Trophoblast cell (in vitro differentiated cells and primary cell): ENCODE results near the gene DUOXA2.

Experiments used
- DNase-seq, 2 donors: peaks; one replicate each; pipeline ENCODE4 v3.0.0-alpha.2; 2016
- H2AFZ ChIP-seq: 2 replicates; pipeline ENCODE4 v1.6.1; 2013; ENCODE audit warnings: low read length, moderate library complexity, mild to moderate bottlenecking; ENCODE audit not compliant: insufficient read depth, poor library complexity
- H2AK5ac ChIP-seq: 2 replicates; pipeline ENCODE4 v1.6.1; 2013; ENCODE audit warnings: mild to moderate bottlenecking, low read length
- H2BK120ac ChIP-seq: 2 replicates; pipeline ENCODE4 v1.6.1; 2013; ENCODE audit warnings: low read length, mild to moderate bottlenecking, moderate library complexity; ENCODE audit not compliant: insufficient read depth, poor library complexity
- H2BK12ac ChIP-seq: 2 replicates; pipeline ENCODE4 v1.6.1; 2013; ENCODE audit warnings: mild to moderate bottlenecking, low read length, moderate library complexity
- H2BK5ac ChIP-seq: 2 replicates; pipeline ENCODE4 v1.6.1; 2013; ENCODE audit warnings: low read length, low read depth, moderate library complexity, mild to moderate bottlenecking; ENCODE audit not compliant: poor library complexity
- H3K14ac ChIP-seq: 2 replicates; pipeline ENCODE4 v1.6.1; 2013; ENCODE audit warnings: mild to moderate bottlenecking, low read length
- H3K18ac ChIP-seq: 2 replicates; pipeline ENCODE4 v1.6.1; 2013; ENCODE audit warnings: mild to moderate bottlenecking, low read length
- H3K23ac ChIP-seq: 2 replicates; pipeline ENCODE4 v1.6.1; 2013; ENCODE audit warnings: low read length
- H3K27ac ChIP-seq: 2 replicates; pipeline ENCODE4 v1.5.1; 2013; ENCODE audit warnings: low read depth, mild to moderate bottlenecking, inconsistent platforms, low read length, moderate library complexity
- H3K27me3 ChIP-seq: 2 replicates; pipeline ENCODE4 v1.6.1; 2013; ENCODE audit warnings: inconsistent platforms, mild to moderate bottlenecking, low read length, moderate library complexity; ENCODE audit not compliant: insufficient read depth
- H3K36me3 ChIP-seq, 2 experiments: 1 replicate in 1 of 2; 2 replicates in 1 of 2; pipeline ENCODE4 v1.6.1; 2013; ENCODE audit warnings: low read length in 2 of 2, mild to moderate bottlenecking in 2 of 2, moderate library complexity in 1 of 2; ENCODE audit not compliant: insufficient read depth in 2 of 2, control insufficient read depth in 1 of 2
- H3K4ac ChIP-seq: 2 replicates; pipeline ENCODE4 v1.6.1; 2013; ENCODE audit warnings: low read depth, mild to moderate bottlenecking, low read length, moderate library complexity
- H3K4me1 ChIP-seq, 2 experiments: 1 replicate in 1 of 2; 2 replicates in 1 of 2; pipeline ENCODE4 v1.6.1; 2013; ENCODE audit warnings: low read length in 2 of 2, mild to moderate bottlenecking in 2 of 2, moderate library complexity in 1 of 2; ENCODE audit not compliant: insufficient read depth in 2 of 2, control insufficient read depth in 1 of 2
- H3K4me2 ChIP-seq: 2 replicates; pipeline ENCODE4 v1.6.1; 2013; ENCODE audit warnings: inconsistent platforms, mild to moderate bottlenecking, low read length, moderate library complexity
- H3K4me3 ChIP-seq: 2 replicates; pipeline ENCODE4 v1.5.1; 2013; ENCODE audit warnings: mild to moderate bottlenecking, low read depth, low read length, inconsistent platforms
- H3K79me1 ChIP-seq: one replicate; pipeline ENCODE4 v1.6.1; 2013; ENCODE audit warnings: low read length
- H3K79me2 ChIP-seq: 2 replicates; pipeline ENCODE4 v1.6.1; 2013; ENCODE audit warnings: low read length, mild to moderate bottlenecking; ENCODE audit not compliant: control insufficient read depth, insufficient read depth, poor library complexity
- H3K9ac ChIP-seq: 2 replicates; pipeline ENCODE4 v1.6.1; 2013; ENCODE audit warnings: mild to moderate bottlenecking, low read length
- H3K9me3 ChIP-seq: 2 replicates; pipeline ENCODE4 v1.6.1; 2013; ENCODE audit warnings: low read depth, mild to moderate bottlenecking, control low read depth, inconsistent platforms, low read length; ENCODE audit not compliant: insufficient read depth
- H4K12ac ChIP-seq: 2 replicates; pipeline ENCODE4 v1.6.1; 2013; ENCODE audit warnings: low read depth, mild to moderate bottlenecking, low read length, moderate library complexity
- H4K8ac ChIP-seq: 2 replicates; pipeline ENCODE4 v1.6.1; 2013; ENCODE audit warnings: low read depth, mild to moderate bottlenecking, low read length, moderate library complexity
- H4K91ac ChIP-seq: one replicate; pipeline ENCODE4 v1.6.1; 2013; ENCODE audit warnings: low read depth, mild to moderate bottlenecking, low read length, moderate library complexity
- WGBS: extraction: QIAGEN DNeasy Blood & Tissue Kit; methylation state at CpG from one replicate; pipeline ENCODE4 v1.1.7; 2013; ENCODE audit warnings: missing lambda C conversion rate; ENCODE audit not compliant: insufficient read length, insufficient coverage; ENCODE audit errors: extremely low coverage; 5-methylcytosine and 5-hydroxymethylcytosine counted together

Gene DUOXA2

DNA sequence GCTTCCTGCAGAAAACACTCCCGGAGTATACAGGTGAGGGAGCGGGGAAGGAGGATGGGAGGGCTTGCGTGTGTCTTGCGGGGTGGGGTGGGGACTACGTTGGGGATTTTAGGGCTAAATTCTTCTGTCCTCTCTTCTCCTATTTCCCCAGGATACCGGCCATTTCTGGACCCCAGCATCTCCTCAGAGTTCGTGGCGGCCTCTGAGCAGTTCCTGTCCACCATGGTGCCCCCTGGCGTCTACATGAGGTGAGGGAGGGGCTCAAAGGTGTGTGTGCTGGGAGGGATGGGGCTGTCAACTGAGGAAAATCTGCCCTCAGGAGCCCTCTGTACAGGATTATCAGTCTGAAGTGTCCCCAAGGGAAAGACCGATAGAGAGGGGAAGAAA lies 22.2 kb downstream of the DUOXA2 start:
- Histone ChIP-seq H2BK120ac (no peak overlapping the region), H3K79me1 (peaks cover 1% of the 10 kb centered on the region), H3K14ac (no peak overlapping the region), H4K91ac (no peak overlapping the region), H4K12ac (no peak overlapping the region), H3K79me2 (no peaks in the 10 kb centered on the region), H3K36me3 (no peaks in the 10 kb centered on the region), H3K9me3 (peaks cover 11% of the 10 kb centered on the region), H3K27me3 (peaks cover 30% of the 10 kb centered on the region), H2AK5ac (no peak overlapping the region), H4K8ac (no peak overlapping the region), H3K4me1 (peaks cover 0 to 6% of the 10 kb centered on the region in 2 experiments), H2BK5ac (no peak overlapping the region), H3K4me3 (no peak overlapping the region), H2BK12ac (no peak overlapping the region), H3K4me2 (no peak overlapping the region), H3K18ac (no peak overlapping the region), H3K23ac (no peak overlapping the region), H2AFZ (no peak overlapping the region), H3K27ac (no peak overlapping the region), H3K9ac (no peak overlapping the region), H3K4ac (no peak overlapping the region)
- no peak for DNase-seq
- WGBS, result no CpG with 5 or more reads among the region's 10 CpGs

DNA sequence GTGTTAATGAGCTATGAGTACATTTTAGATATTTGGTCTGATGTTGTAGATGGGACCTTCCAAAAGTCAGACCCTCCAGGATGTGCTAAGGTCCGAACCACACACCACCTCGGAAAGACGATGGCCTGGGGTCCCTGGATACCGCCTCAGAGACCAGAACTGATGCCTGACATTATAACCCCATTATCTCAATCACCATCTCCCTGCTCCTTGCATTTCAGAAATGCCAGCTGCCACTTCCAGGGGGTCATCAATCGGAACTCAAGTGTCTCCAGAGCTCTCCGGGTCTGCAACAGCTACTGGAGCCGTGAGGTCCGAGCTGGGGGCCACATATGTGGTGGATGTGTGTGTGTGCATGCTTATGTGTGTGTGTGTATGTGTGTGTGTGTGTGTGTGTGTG lies 23.6 kb downstream of the DUOXA2 start:
- no peak overlapping the region for H4K91ac ChIP-seq
- H3K27ac ChIP-seq, result no peak overlapping the region
- WGBS, result no CpG with 5 or more reads among the region's 8 CpGs
- no peak overlapping the region for H2AFZ ChIP-seq
- H2BK5ac ChIP-seq, result no peak overlapping the region
- H2BK12ac ChIP-seq, result no peak overlapping the region
- H3K18ac ChIP-seq, result no peak overlapping the region
- H3K27me3 ChIP-seq, result peaks cover 19% of the 10 kb centered on the region
- H2BK120ac ChIP-seq, result no peak overlapping the region
- no peaks in the 10 kb centered on the region for H3K36me3 ChIP-seq
- H3K9ac ChIP-seq, result no peak overlapping the region
- no peak overlapping the region for H2AK5ac ChIP-seq
- H4K12ac ChIP-seq, result no peak overlapping the region
- H3K4me3 ChIP-seq, result no peak overlapping the region
- peaks cover 11% of the 10 kb centered on the region for H3K9me3 ChIP-seq
- DNase-seq, result no peak
- H3K14ac ChIP-seq, result no peak overlapping the region
- H3K23ac ChIP-seq, result no peak overlapping the region
- no peak overlapping the region for H4K8ac ChIP-seq
- no peaks in the 10 kb centered on the region for H3K79me2 ChIP-seq
- peaks cover 1% of the 10 kb centered on the region for H3K79me1 ChIP-seq
- H3K4me1 ChIP-seq, result peaks cover 0 to 6% of the 10 kb centered on the region in 2 experiments
- no peak overlapping the region for H3K4ac ChIP-seq
- no peak overlapping the region for H3K4me2 ChIP-seq

DNA sequence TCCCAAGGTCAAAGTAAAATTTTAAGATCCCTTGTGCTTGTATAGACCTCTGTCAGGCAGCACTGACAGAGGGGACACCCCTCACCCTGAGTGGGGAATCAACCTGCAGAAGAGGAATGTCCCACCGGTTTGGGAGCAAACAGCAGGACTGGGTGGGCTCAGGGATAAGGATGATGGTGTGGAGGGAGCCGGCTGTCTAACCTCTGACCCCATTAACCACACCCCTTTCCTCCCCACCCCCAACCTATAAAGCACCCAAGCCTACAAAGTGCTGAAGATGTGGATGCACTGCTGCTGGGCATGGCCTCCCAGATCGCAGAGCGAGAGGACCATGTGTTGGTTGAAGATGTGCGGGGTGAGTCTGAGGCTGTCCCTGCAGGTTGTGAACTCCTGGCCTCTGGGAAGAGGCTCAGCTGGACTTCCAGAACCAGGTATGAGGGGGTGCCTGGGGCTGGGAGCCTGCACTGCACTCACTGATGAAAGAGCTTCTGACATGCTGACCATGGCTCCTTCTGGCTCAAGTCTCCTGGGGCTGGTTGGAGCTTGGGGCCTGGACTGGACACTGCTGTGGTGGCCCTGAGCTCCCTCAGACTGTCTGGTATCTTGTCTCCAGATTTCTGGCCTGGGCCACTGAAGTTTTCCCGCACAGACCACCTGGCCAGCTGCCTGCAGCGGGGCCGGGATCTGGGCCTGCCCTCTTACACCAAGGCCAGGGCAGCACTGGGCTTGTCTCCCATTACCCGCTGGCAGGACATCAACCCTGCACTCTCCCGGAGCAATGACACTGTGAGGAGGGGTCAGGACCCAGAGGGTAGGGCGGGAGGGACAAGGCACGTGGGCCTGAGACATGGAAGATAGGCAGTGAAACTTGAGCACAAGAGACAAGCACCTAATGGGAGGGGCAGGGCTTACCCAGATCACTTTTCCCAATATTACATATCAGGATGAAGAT lies 25.0 kb downstream of the DUOXA2 start:
- Histone ChIP-seq H2BK12ac (no peak overlapping the region), H3K27me3 (peaks cover 16% of the 10 kb centered on the region), H3K4me2 (no peak overlapping the region), H2BK120ac (no peak overlapping the region), H2AFZ (no peak overlapping the region), H3K27ac (no peak overlapping the region), H3K36me3 (no peaks in the 10 kb centered on the region), H3K9me3 (peaks cover 7% of the 10 kb centered on the region), H2BK5ac (no peak overlapping the region), H3K9ac (no peak overlapping the region), H4K91ac (no peak overlapping the region), H3K18ac (no peak overlapping the region), H3K4me1 (peaks cover 3 to 9% of the 10 kb centered on the region in 2 experiments), H3K79me2 (no peaks in the 10 kb centered on the region), H4K12ac (no peak overlapping the region), H3K23ac (no peak overlapping the region), H3K79me1 (peaks cover 1% of the 10 kb centered on the region), H3K4me3 (no peak overlapping the region), H2AK5ac (no peak overlapping the region), H3K14ac (no peak overlapping the region), H4K8ac (no peak overlapping the region), H3K4ac (no peak overlapping the region)
- no peak for DNase-seq
- no CpG with 5 or more reads among the region's 12 CpGs for WGBS

GRCh38 chr15:45139770-45140169 lies 25.6 kb downstream of the DUOXA2 start:
- no peak overlapping the region for H2AFZ ChIP-seq
- peaks cover under 1% of the 10 kb centered on the region for H3K9me3 ChIP-seq
- H3K4ac ChIP-seq, result no peak overlapping the region
- H4K8ac ChIP-seq, result no peak overlapping the region
- no peak overlapping the region for H2AK5ac ChIP-seq
- no peak overlapping the region for H3K23ac ChIP-seq
- H3K9ac ChIP-seq, result no peak overlapping the region
- H4K91ac ChIP-seq, result no peak overlapping the region
- H3K18ac ChIP-seq, result no peak overlapping the region
- peaks cover 3 to 10% of the 10 kb centered on the region in 2 experiments for H3K4me1 ChIP-seq
- no peak overlapping the region for H2BK12ac ChIP-seq
- H3K79me2 ChIP-seq, result no peaks in the 10 kb centered on the region
- no peak overlapping the region for H3K27ac ChIP-seq
- peaks cover 9% of the 10 kb centered on the region for H3K27me3 ChIP-seq
- H3K14ac ChIP-seq, result no peak overlapping the region
- H2BK120ac ChIP-seq, result no peak overlapping the region
- DNase-seq, result no peak
- H3K4me2 ChIP-seq, result no peak overlapping the region
- no CpG with 5 or more reads among the region's 6 CpGs for WGBS
- H3K4me3 ChIP-seq, result no peak overlapping the region
- no peak overlapping the region for H4K12ac ChIP-seq
- H2BK5ac ChIP-seq, result no peak overlapping the region
- H3K79me1 ChIP-seq, result peaks cover 1% of the 10 kb centered on the region
- H3K36me3 ChIP-seq, result no peaks in the 10 kb centered on the region
